Measurements from ENCODE around the gene S100A1. TPM values are rescaled to one million over a fixed set of nuclear protein-coding genes. Genes with fewer than 3 reads are reported as not detected.

Gene S100A1
- not detected in 2 replicates for total RNA-seq

GRCh38 chr1:153627715-153628626 is at the start of gene S100A1:
TSS of gene S100A1 (plus strand) at chr1:153628434. CDS start at chr1:153630522, 2,088 bp downstream.

GRCh38 chr1:153612755-153613331 is 15.4 kb upstream of the S100A1 start, which contains the start of gene S100A16:
TSS of gene S100A16 (minus strand) at chr1:153613137. CDS start at chr1:153608151, 4,986 bp downstream.

GRCh38 chr1:153616144-153616916 is 11.9 kb upstream of the S100A1 start, which contains the start of gene S100A14:
TSS of gene S100A14 (minus strand) at chr1:153616325. CDS start at chr1:153615858, 467 bp downstream.

GRCh38 chr1:153626904-153627714 is 1.1 kb upstream of the S100A1 start, which contains the start of gene S100A13:
TSS of gene S100A13 (minus strand) at chr1:153627505. CDS start at chr1:153626472, 1,033 bp downstream.

GRCh38 chr1:153633754-153634665 is 5.8 kb downstream of the S100A1 start, which contains the start of gene CHTOP:
TSS of gene CHTOP (plus strand) at chr1:153634066. CDS start at chr1:153636589, 2,523 bp downstream.

GRCh38 chr1:153658400-153659174 is 30.4 kb downstream of the S100A1 start, which contains the start of gene SNAPIN:
TSS of gene SNAPIN (plus strand) at chr1:153658703. CDS start at chr1:153658744, 41 bp downstream.

GRCh38 chr1:153670859-153671627 is 42.8 kb downstream of the S100A1 start, which contains the start of gene ILF2:
TSS of gene ILF2 (minus strand) at chr1:153670993. CDS start at chr1:153670922, 71 bp downstream.

GRCh38 chr1:153678519-153679336 is 50.5 kb downstream of the S100A1 start, which contains the start of gene NPR1:
TSS of gene NPR1 (plus strand) at chr1:153678688. CDS start at chr1:153679109, 421 bp downstream.

Other genes starting within 250 kb of the S100A1 start
- not detected in 2 replicates for gene S100A8, start 237.4 kb upstream of the S100A1 start, total RNA-seq
- not detected in 2 replicates for gene S100A7A, start 211.9 kb upstream of the S100A1 start, total RNA-seq
- gene S100A7, start 167.8 kb upstream of the S100A1 start, total RNA-seq = not detected in 2 replicates
- 1,090 and 1,431 TPM in 2 replicates for gene S100A6, start 92.4 kb upstream of the S100A1 start, total RNA-seq
- 1.4 TPM in 1 of 2 replicates, not detected in the other for gene S100A5, start 87.5 kb upstream of the S100A1 start, total RNA-seq
- 45.3 and 54.9 TPM in 2 replicates for gene S100A4, start 82.6 kb upstream of the S100A1 start, total RNA-seq
- gene S100A3, start 79.2 kb upstream of the S100A1 start, total RNA-seq = 5.8 and 15.8 TPM in 2 replicates
- gene S100A2, start 62.6 kb upstream of the S100A1 start, total RNA-seq = 0.29 and 2.3 TPM in 2 replicates
- gene S100A16, start 15.3 kb upstream of the S100A1 start, total RNA-seq = 807 and 927 TPM in 2 replicates
- not detected in 2 replicates for gene S100A14, start 12.1 kb upstream of the S100A1 start, total RNA-seq
- 262 and 338 TPM in 2 replicates for gene S100A13, start 929 bp upstream of the S100A1 start, total RNA-seq
- gene CHTOP, start 5.6 kb downstream of the S100A1 start, total RNA-seq = 36.0 and 43.8 TPM in 2 replicates
- gene SNAPIN, start 30.3 kb downstream of the S100A1 start, total RNA-seq = 71.8 and 89.7 TPM in 2 replicates
- gene ILF2, start 42.6 kb downstream of the S100A1 start, total RNA-seq = 266 and 297 TPM in 2 replicates
- 4.4 and 6.1 TPM in 2 replicates for gene NPR1, start 50.3 kb downstream of the S100A1 start, total RNA-seq
- 26.5 and 27.6 TPM in 2 replicates for gene INTS3, start 99.6 kb downstream of the S100A1 start, total RNA-seq
- 5.8 and 8.7 TPM in 2 replicates for gene SLC27A3, start 147.0 kb downstream of the S100A1 start, total RNA-seq

All from myometrial cell (primary cell).